HG02852 (cell line): ENCODE measurements around the gene MFSD6L.

Experiments
- ATAC-seq: cut with Tn5 transposase; IDR thresholded peaks from one replicate; pipeline ENCODE4 v1.9.1; 2021; ENCODE audit warnings: mild to moderate bottlenecking, moderate library complexity; ENCODE audit not compliant: unreplicated experiment

Gene MFSD6L

DNA sequence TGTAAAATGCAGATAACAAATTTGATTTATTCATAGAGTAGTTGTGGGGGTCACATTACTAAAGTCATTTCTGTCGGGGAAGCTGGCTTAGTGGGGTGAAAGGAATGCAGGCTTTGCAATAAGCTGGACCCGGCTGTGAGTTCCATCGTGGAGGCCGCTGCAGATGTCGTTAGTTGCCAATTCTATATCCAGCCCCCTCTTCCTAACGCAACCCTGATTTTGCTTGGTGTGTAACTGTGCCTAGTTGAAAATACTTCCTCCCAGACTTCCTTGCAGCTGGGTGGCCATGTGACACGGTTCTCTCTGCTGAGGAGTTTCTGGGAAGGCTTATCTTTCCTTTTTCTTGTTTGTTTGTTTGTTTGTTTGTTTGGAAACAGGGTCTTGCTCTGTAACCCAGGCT is 4.5 kb downstream of the MFSD6L start:
- no peak for ATAC-seq

DNA sequence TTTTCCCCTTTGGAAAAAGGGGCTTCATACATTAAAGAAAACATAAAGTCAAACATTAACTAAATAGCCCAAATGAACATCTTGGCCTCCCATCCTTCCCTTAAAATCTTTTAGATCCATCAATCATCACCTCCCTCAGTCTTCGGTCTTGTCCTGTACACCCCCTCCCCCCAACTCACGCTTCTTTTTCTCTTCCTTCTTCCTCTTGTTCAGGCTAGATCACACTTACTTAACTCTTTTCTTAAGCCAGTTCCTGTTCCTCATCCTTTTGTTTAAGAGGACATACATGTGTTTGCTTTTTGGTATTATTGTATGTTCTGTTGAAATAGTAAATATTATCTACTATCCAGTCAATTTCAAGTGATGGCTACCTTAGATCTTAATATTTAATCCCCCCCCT is 5.5 kb downstream of the MFSD6L start:
- ATAC-seq, result no peak

DNA sequence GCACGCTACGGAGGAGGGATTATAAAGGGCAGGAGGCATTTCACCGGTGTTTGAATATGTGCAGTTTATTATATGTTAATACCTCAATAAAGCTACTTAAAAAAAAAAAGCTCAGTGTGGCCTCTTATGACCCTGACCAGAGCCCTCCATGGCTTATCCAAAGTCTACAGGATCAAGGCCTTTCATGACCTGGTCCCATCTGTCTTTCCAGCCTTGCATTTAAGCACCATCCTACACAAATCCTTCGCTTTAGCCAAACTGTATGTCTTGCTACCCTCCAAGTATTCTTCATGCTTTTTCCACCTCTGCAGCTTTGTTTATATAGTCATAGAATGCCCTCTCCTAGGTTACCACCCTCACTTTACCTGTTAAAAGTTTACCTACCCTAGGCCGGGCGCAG is 6.5 kb downstream of the MFSD6L start:
- no peak for ATAC-seq

DNA sequence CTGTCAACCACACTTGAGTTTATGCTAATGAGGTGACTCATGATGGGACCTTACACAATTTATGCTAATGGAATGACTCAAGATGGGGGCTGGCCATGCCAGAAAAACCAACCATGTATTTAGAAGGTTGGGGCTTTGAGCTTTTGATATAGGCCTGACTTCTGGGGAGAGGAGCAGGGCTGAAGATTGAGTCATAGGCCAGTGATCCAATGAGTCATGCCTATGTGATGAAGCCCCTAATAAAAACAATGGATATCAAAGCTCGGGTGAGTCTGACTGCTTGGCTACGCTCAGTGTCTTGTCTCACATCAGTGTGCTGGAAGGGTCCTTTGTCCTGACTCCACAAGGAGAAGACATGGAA is 7.3 kb downstream of the MFSD6L start:
- ATAC-seq, result no peak

DNA sequence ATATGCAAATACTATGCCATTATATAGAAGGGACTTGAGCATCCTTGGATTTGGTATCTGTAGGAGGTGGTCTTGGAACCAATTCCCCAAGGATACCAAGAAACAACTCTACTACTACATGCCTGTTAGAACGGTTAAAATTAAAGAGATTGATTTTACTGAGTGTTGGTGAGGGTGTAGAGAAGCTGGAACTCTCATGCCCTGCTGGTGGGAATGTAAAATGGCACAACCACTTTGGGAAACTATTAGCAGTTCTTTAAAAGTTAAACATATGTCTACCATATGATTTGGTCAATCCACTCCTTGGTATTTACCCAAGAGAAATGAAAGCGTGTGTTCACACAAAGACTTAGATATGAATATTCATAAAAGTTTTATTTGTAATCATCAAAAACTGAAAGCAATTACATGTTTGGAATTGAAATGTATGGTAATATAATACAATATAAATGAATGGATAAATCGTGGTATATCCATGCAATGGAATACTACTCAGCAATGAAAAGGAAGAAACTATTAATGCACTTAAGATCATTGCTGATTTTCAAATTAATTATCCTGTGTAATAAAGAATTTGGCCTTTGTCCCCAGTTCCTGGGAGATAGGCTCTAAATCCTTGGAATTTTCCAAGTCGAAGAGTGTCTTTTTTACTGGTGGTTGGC is 7.8 kb downstream of the MFSD6L start:
- no peak for ATAC-seq

DNA sequence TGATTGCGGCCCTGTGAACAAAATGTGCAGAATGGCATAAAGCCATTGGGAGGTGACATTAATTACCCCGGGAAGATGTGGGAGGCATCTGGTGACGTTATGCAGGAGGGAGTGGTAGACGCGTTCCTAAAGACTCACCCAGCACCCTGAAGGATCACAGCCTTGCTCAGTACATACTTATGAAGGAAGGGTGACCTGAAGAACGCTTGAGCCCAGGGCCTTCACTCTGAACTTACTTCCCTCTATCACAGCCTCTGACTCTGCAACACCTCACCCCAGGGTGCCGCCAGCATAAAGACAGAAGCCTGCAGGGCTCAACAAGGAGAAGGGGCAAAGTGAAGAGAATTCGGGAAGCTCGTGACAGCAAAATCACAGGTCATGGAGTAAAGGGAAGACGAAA is 9.4 kb downstream of the MFSD6L start:
- ATAC-seq, result no peak

DNA sequence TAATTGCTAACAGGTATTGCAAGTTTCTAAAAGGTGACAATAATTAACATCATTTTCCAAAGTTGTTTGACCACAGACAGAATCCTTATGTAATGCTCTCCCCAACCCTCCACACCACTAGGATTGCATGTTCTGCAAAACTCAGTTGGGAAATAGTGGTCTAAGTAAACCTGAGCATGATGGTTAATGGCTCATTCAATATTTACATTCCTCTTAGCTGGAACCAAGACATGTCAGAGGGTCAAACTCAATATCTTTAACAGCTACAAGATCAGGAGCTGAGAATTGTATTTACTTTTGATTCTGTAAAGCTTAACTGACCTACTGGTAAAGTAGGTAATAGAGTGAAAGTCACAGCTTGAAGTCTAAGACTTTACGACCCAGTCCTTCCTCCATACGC is 10.2 kb downstream of the MFSD6L start:
- no peak for ATAC-seq

DNA sequence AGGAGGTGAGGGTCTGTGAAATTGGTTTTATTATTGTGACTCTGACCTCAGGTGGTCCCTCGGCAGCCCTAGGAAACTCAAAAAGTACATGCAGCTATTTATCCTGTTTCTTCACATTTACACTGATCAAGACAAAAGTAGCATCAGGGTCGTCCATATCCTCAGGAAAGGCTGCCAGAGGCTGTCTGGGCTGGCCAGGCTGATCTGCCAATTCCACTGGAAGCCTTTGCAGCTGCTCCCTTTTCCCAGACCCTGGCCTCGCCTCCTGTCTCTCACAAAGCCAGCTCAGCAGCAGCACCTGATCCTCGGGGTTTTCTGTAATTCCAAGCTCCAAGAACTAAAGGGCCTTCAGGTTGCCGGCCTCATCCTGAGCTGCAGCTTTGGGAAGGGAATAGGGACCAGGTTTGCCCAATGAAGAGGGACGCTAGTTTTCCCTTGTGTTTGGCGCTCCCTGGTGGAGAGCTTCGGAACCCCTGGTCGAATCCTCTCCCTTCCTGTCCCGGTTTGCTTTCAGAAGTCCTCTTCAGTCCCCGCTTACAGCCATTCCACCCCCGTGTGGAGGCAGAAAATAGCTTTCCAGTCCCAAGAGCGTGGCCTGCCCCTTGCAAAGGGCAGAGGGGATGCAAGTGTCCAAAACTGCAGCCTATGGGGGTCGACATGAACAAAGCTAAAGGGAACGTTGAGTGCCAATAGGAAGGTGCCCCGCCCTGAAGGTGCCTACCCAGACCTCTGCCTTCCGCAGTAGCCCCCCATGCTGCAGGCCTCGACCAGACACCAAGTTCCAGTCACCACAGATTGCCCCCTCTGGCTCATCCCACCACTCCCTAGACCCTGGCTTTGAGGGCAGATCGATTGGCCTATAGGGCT is 13.4 kb downstream of the MFSD6L start:
- ATAC-seq, result no peak

DNA sequence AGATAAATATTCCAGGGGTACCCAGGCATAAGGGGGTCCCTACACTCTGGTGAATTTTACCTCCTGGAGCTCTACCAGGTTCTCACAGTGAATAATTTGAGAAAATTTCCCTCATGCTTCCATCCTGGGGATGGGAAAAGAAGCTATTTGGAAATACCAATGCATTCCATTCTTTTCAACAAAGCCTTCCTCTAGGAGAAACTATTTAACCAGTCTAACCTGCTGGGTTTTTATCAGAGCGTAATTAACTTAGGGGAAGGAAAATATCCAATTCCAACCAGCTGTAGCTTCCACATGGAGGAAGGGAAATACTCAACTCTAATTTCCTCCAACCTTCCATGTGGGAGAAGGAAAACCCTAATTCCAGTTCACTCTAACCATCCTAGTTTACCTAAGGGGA is 17.0 kb downstream of the MFSD6L start:
- no peak for ATAC-seq

DNA sequence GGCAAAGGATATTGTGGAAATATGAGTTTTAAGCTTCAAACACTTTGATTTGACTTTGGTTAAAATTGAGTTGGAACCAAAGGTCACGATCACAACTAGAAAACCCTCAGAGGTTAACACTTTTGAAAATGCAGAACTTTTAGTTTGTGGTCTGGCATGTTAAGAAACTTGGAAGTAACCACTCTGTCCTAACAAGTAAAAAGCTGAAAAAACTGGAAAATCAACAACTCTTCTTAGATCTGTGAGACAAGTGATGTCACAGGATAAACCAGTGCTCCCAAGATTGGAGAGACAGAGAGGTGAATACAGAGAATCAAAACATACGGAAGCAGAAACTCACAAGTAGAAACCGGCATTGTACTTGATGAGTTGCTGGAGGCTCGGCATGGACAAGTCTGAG is 17.4 kb downstream of the MFSD6L start:
- no peak for ATAC-seq

DNA sequence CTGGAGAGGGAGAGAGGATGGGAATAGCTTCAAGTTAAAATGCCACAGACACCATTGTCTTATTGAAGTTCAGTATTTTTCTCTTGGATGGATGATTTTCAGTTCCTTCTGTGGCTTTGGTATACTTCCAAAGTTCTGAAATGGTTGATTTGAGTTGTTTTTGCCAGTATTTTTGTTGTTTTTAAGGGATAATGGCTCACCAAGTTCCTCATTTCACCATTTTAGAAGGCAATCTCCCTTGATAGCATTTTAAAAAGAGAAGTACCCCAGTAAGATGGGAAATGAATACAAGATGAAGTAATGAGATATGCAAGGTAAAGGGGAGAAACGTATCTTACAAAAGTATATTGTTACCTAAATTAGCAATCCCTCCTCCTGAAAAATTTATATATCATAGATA is 22.3 kb downstream of the MFSD6L start:
- ATAC-seq, result no peak

DNA sequence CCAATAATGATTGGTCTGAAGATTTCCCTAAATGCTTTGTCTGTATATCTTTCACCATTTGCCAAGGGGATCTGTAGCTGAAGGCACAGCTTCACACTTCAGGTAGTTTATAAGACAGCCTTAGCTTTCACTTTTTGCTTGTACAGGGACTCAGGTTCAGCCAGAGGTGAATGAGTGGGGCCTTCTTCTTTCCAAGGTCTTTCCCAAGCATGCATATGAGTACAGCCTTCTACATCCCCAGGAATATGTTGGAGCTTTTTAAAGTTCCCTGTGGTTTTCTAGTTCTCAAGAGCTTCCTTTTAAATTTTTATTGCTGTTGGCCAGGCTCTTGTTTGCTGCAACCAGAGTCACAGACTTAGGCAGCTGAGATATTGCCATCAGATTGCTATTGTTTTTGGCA is 22.9 kb downstream of the MFSD6L start:
- ATAC-seq, result no peak

DNA sequence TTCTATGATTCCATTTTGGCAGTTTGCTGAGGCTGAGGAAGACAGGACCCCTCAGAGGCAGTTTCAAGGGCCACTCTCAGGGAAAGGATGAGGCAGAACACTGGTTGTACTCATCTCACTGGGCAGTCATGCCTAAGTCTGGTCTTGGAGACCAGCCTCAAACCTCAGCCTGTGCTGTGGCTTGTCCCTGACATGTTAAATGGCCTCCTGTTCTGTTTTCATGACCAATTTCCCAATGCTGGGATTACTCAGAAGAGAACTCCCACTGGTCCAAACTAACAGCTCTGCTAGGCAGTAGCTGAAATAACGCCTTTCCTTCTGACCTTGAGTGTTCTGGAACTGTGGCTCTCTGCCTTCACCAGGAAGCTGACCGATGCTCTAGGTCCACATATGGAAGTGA is 32.4 kb downstream of the MFSD6L start:
- ATAC-seq, result no peak

DNA sequence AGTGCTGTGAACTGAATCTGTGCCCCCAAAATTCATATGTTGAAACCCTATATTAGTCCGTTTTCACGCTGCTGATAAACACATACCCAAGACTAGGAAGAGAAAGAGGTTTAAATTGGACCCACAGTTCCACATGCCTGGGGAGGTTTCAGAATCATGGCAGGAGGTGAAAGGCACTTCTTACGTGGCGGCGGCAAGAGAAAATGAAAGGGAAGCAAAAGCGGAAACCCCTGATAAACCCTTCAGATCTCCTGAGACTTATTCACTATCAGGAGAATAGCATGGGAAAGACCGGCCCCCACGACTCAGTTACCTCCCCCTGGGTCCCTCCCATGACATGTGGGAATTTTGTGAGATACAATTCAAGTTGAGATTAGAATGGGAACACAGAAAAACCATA is 37.2 kb downstream of the MFSD6L start:
- ATAC-seq, result no peak

DNA sequence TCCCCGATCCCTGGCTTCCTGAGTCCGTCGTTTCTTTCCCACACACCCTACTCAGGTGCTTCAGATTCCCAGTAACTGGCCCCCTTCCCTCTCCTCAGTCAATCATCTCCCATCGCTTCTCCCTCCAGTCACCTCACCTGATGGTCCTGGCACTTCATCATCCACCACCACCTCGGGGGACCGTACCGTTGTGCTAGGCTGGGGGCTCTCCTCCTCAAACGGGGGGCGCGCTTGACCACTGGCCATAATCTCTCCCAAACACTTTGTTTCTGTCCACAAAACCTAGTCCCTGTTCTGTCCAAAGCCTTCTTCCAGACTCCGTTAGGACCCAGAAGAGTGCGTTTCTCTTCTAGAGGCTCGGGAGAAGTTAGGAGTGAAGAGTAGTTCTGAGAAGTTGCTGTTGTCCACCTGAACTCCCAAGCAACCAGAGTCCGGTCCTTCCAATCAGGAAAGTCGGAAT is 41.0 kb downstream of the MFSD6L start, which contains the start of gene SPDYE4:
TSS of gene SPDYE4 (minus strand) at position 410 of the 460 bp plus-strand sequence. CDS start at position 246, 164 bp downstream.
- ATAC-seq, result no peak

DNA sequence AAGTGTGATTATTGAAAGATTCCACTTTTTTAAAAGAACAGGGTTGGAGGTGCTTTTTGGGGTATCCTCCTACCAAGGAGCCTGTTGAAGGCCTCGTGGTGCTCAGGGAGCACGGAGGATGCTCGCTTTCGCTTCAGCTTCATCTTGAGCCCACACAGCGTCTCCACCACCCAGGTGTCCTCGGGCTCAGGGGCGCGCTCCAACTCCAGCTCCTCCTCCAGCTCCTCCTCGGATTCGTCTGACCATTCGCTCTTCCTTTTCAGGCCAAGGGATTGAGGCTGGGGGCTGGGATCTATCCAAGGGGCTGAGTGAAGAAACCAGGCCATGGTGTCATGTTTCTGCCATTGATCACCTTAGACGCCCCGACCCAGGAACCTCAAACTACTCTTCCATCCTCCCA is 42.0 kb downstream of the MFSD6L start:
- no peak for ATAC-seq

DNA sequence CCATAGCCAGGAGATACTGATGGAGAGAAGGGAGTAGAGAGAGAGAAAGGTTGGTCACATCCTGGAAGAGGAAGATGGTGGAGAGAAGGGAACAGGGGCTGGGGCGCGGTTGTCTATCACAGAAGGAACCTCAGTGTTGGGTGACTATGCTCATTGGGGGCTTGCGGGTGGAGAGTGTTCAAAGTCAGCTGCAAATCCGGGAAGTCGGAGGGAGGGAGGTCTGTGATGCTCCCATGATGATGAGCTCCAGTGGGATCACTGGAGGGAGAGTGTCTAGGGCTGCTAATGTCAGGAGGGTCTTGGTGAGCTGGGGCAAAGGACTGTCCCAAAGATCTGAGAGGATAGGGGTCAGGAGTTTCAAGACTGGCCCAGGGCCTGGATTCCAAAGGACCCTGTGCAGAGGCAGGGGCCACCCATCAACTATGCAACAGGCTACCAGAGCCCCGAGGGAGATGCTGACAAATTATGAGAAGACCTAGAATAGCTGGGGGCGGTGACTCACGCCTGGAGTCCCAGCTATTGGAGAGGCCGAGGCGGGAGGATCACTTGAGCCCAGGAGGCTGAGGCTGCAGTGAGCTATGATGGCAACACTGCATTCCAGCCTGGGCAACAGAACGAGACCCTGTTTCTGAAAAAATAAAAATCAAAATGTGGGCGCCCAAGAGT is 43.4 kb downstream of the MFSD6L start:
- ATAC-seq, result no peak

DNA sequence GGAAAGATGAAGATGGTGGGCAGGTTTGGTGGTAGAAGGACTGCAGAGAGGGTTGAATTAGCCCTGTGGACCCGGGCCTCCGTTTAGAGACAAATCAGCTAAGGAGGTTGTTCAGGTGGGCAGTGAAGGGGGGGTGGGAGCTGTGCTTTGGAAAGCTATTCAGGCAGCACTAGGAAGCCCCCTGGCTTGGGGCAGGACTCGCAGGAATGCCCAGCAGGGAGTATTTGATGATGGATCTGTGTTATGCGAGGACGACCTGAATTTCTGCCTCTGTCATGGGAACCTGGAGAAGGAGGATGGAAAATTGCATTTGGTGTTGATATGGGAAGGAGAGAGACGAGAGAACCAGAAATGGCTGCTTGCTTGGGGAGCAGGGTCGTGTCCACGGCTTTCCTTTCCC is 44.3 kb downstream of the MFSD6L start:
- ATAC-seq, result no peak

DNA sequence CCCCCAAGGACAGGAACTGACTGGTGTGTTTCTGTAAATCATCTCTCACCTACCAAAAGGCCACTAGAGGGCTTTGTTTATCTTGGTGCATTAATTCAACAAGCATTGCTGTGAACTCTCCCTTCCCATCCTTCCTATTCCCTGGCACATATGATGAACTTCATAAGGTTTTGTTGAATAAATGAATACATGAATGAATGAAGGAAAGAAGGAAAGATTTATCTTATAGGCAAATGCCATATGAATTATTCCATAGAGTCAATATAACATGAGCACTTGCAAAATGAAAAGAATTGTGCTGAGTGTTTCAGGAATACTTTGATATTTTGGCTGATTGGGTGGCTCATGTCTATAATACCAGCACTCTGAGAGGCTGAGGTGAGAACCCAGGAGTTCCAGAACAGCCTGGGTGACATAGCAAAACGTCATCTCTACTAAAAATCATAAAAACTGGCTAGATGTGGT is 45.2 kb downstream of the MFSD6L start:
- ATAC-seq, result no peak

DNA sequence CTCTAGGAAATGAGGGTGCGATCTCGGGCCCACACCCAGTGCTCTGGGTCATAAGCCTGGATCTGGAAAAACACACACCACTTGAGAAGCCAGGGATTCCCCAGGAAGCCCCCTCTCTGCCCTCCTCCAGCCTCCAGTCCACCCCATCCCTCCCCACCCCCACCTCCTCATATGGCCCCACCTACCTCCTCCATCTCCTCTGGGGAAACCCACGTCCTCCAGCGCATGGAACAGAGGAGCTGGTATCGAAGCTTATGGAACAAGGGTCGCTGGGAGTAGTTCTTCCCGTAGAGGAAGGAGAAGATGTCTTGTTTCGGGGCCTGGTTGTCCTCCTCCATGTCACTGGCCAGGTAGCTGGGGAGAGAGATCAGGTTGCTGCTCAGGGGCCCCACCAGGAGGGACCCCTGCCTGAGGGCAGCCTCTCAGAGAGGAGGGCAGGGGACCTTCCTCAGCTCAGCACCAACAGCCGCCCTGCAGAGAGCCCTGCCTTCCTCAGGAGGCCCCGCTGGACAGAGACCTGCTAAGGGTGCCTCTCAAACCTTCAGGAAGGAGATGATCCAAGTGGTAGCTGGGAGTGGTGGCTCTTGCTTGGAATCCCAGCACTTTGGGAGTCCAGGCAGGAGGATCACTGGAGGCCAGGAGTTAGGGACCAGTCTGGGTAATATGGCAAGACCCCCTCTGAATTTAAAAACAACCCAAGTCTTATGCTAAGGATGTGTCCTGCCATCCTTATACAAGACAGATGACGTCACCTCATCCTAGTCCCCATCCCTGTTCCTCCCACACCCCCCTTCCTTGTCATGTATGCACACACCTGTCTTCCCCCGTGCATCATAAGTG is 45.8 kb downstream of the MFSD6L start:
- no peak for ATAC-seq

DNA sequence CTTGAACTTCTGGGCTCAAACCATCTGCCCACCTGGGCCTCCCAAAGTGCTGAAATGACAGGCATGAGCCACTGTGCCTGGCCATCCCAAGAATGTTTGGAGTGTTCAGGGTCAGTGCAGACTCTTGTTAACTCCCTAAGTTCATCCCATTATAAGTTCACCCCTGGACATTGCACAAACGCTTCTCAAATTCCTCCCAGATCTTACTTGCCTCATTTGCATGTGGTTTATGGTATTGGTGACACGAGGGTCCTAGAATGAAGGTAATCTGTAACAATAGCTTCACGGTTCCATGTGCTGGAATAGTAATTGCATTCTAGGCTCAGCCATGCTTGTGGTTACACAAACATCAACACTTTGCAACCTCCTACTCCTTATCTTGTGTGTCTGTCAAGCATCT is 49.5 kb downstream of the MFSD6L start:
- no peak for ATAC-seq
